ENCODE results near the gene SLIT3. TPM values are rescaled to one million over a fixed set of nuclear protein-coding genes. Genes with fewer than 3 reads are reported as not detected.

SLIT3 gene
- total RNA-seq, 6 experiments from 2014 or later = 0.31 to 1.2 (median 0.65) TPM

GRCh38 chr5:168829044-168829443 is 471.9 kb downstream of the SLIT3 start:
- Histone ChIP-seq H3K4me1 (no peaks in the 10 kb centered on the region), H3K9me3 (no peaks in the 10 kb centered on the region), H3K4me3 (no peak overlapping the region), H3K36me3 (no peaks in the 10 kb centered on the region), H3K27me3 (no peaks in the 10 kb centered on the region), H3K27ac (no peak overlapping the region)
- intact Hi-C loops (cut with DNase I) = no loop called here
- no peak for TF ChIP-seq POLR2A (IDR thresholded peaks at IDR 0.05)
- TF ChIP-seq, protein P1, sequence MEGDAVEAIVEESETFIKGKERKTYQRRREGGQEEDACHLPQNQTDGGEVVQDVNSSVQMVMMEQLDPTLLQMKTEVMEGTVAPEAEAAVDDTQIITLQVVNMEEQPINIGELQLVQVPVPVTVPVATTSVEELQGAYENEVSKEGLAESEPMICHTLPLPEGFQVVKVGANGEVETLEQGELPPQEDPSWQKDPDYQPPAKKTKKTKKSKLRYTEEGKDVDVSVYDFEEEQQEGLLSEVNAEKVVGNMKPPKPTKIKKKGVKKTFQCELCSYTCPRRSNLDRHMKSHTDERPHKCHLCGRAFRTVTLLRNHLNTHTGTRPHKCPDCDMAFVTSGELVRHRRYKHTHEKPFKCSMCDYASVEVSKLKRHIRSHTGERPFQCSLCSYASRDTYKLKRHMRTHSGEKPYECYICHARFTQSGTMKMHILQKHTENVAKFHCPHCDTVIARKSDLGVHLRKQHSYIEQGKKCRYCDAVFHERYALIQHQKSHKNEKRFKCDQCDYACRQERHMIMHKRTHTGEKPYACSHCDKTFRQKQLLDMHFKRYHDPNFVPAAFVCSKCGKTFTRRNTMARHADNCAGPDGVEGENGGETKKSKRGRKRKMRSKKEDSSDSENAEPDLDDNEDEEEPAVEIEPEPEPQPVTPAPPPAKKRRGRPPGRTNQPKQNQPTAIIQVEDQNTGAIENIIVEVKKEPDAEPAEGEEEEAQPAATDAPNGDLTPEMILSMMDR (IDR thresholded peaks at IDR 0.05) = no peak
- WGBS (ENCODE audit: insufficient coverage, low coverage, low lambda C conversion rate, missing lambda C conversion rate) = 78% methylated on average over 2 of the region's 5 CpGs
- ATAC-seq = no peak
- no peak for DNase-seq

DNA sequence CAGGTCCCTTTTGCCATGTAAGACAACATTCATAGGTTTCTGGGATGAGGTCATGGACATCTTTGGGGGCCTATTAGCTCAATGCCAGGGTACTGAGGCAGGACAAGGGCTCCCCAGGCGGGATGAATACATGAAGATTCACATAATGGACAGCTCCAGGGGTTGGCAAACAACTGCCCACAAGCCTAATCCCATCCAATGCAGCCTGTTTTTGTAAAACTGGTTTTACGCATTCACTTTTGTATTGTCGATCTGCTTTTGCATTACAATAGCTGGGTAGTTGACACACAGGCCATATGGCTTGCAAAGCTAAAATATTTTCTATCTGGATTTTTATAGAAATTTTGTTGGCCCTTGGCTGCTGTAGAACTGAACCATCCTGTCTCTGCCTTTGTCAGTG is 473.3 kb downstream of the SLIT3 start:
- WGBS (ENCODE audit: insufficient coverage, low coverage, low lambda C conversion rate, missing lambda C conversion rate) = 70% methylated on average over 3 of the region's 3 CpGs
- H3K4me3 ChIP-seq = no peak overlapping the region
- TF ChIP-seq POLR2A (IDR thresholded peaks at IDR 0.05) = no peak
- TF ChIP-seq, protein P1 (IDR thresholded peaks at IDR 0.05) = no peak
- DNase-seq (no peak), ATAC-seq (no peak)
- H3K27me3 ChIP-seq = no peaks in the 10 kb centered on the region
- H3K27ac ChIP-seq = no peak overlapping the region
- H3K4me1 ChIP-seq = no peaks in the 10 kb centered on the region
- H3K9me3 ChIP-seq = no peaks in the 10 kb centered on the region
- intact Hi-C loops (cut with DNase I) = no loop called here
- no peaks in the 10 kb centered on the region for H3K36me3 ChIP-seq

DNA sequence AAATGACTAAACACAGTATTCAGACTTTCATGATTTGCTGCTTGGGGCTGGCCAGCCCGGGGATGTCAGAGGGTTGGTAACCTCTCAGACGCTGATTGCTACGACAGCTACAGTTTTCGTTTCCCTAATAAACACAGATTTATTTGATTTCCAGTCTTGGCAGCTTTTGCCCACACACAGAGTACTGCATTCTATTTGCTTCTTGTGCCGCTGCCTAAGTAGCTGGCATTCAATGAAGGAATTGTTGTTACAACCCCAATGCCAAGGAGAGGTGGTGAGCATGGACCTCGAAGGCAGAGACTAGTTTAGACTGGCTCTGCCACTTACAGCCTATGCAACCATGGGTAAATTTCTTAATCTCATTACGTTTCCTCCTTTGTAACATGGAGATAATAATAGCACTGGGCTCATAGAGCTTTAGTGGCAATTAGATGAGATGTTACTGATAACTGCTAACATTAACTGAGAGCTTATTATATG is 474.7 kb downstream of the SLIT3 start:
- 73% methylated on average over 7 of the region's 7 CpGs for WGBS (ENCODE audit: insufficient coverage, low coverage, low lambda C conversion rate, missing lambda C conversion rate)

GRCh38 chr5:168822745-168823281 is 478.1 kb downstream of the SLIT3 start:
- Histone ChIP-seq H3K27ac (no peak overlapping the region), H3K27me3 (no peaks in the 10 kb centered on the region), H3K36me3 (no peaks in the 10 kb centered on the region), H3K4me3 (no peak overlapping the region), H3K9me3 (no peaks in the 10 kb centered on the region), H3K4me1 (peaks cover 0 to 7% (median 2%) of the 10 kb centered on the region in 4 donors)
- WGBS (ENCODE audit: insufficient coverage, low coverage, low lambda C conversion rate, missing lambda C conversion rate) = 89% methylated on average over 10 of the region's 10 CpGs
- intact Hi-C loops (cut with DNase I) = no loop called here
- no peak for DNase-seq
- ATAC-seq = no peak
- no peak for TF ChIP-seq POLR2A (IDR thresholded peaks at IDR 0.05)
- TF ChIP-seq, protein P1 (IDR thresholded peaks at IDR 0.05) = no peak

More for the DNA sequence above, 474.7 kb downstream of the SLIT3 start:
- Histone ChIP-seq H3K4me1 (no peaks in the 10 kb centered on the region), H3K9me3 (no peaks in the 10 kb centered on the region), H3K27ac (no peak overlapping the region), H3K27me3 (no peaks in the 10 kb centered on the region), H3K36me3 (no peaks in the 10 kb centered on the region), H3K4me3 (no peak overlapping the region)
- ATAC-seq = no peak
- no peak for DNase-seq
- intact Hi-C loops (cut with DNase I) = no loop called here
- no peak for TF ChIP-seq POLR2A (IDR thresholded peaks at IDR 0.05)
- TF ChIP-seq, protein P1 (IDR thresholded peaks at IDR 0.05) = no peak

Data from right lobe of liver (tissue), 6 donors.